Endothelial cell (in vitro differentiated cells): ENCODE data around the gene THRB. TPM values are rescaled to one million over a fixed set of nuclear protein-coding genes. Genes with fewer than 3 reads are reported as not detected.

ENCODE experiments used
- DNase-seq: peaks from one replicate; pipeline ENCODE4 v3.0.0; 2021; ENCODE audit warnings: low spot score
- H3K27ac Mint-ChIP-seq: one replicate; pipeline ENCODE4 v1.8.0; 2021; ENCODE audit warnings: mixed read lengths, inconsistent platforms; ENCODE audit not compliant: unreplicated experiment
- H3K27me3 Mint-ChIP-seq: one replicate; pipeline ENCODE4 v1.8.0; 2021; ENCODE audit warnings: mild to moderate bottlenecking, moderate library complexity, mixed read lengths, inconsistent platforms; ENCODE audit not compliant: unreplicated experiment
- H3K36me3 Mint-ChIP-seq: one replicate; pipeline ENCODE4 v1.8.0; 2021; ENCODE audit warnings: mild to moderate bottlenecking, low read depth, mixed read lengths, inconsistent platforms; ENCODE audit not compliant: unreplicated experiment
- H3K4me1 Mint-ChIP-seq: one replicate; pipeline ENCODE4 v1.8.0; 2021; ENCODE audit warnings: mild to moderate bottlenecking, mixed read lengths, inconsistent platforms; ENCODE audit not compliant: unreplicated experiment
- H3K4me3 Mint-ChIP-seq: one replicate; pipeline ENCODE4 v1.8.0; 2021; ENCODE audit warnings: mild to moderate bottlenecking, mixed read lengths, inconsistent platforms; ENCODE audit not compliant: unreplicated experiment
- H3K9me3 Mint-ChIP-seq: one replicate; pipeline ENCODE4 v1.8.0; 2021; ENCODE audit warnings: mixed read lengths, inconsistent platforms; ENCODE audit not compliant: unreplicated experiment
- total RNA-seq: library from RNA; stranded (reverse); fragmentation: NEBNext Ultra II Directional; extraction: Animal tissue kit (Norgen Biotek cat#: 25700); gene quantifications from one replicate; pipeline ENCODE4 v1.2.1, GENCODE V29; 2021; ENCODE audit not compliant: unreplicated experiment
- TF ChIP-seq, protein P1 (sequence below): fragments of 200-600 bp; sonication (generic); IDR thresholded peaks from one replicate; pipeline ENCODE4 v1.5.0; 2021; ENCODE audit warnings: antibody characterized with exemption; ENCODE audit not compliant: unreplicated experiment

THRB gene
- total RNA-seq, 1 donor from 2014 or later: 0.38 TPM

DNA sequence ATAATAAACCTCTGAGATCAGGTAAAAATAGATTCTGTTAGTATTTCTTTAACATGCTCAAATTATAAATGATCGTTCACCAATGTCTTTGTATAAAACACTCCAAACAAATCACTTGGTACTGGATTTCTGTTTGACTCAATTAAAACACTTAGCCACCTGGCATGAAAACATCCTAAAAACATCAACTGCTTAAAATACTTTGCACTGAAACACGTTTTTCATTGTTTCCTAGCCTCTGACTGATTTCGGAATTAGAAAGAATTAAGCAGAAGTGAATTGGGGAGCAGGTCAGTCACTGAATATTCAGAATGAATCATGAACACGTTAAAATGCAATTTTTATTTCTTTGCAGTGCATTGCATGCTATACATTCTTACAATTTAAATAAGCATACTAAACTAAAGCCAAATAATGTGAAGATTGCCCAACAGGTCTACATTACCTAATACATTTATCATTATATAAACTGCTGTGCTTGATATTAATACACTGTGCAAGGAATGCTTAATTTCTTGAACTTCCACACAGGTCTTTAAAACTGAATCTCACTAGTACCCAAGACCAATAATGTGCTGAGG, 1.6 kb downstream of the THRB start:
- Mint-ChIP-seq H3K4me1 (peaks cover 3% of the 10 kb centered on the region), H3K27ac (no peak overlapping the region), H3K4me3 (no peak overlapping the region), H3K9me3 (no peaks in the 10 kb centered on the region), H3K27me3 (peaks cover 10% of the 10 kb centered on the region), H3K36me3 (no peaks in the 10 kb centered on the region)
- TF ChIP-seq, protein P1, sequence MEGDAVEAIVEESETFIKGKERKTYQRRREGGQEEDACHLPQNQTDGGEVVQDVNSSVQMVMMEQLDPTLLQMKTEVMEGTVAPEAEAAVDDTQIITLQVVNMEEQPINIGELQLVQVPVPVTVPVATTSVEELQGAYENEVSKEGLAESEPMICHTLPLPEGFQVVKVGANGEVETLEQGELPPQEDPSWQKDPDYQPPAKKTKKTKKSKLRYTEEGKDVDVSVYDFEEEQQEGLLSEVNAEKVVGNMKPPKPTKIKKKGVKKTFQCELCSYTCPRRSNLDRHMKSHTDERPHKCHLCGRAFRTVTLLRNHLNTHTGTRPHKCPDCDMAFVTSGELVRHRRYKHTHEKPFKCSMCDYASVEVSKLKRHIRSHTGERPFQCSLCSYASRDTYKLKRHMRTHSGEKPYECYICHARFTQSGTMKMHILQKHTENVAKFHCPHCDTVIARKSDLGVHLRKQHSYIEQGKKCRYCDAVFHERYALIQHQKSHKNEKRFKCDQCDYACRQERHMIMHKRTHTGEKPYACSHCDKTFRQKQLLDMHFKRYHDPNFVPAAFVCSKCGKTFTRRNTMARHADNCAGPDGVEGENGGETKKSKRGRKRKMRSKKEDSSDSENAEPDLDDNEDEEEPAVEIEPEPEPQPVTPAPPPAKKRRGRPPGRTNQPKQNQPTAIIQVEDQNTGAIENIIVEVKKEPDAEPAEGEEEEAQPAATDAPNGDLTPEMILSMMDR: no peak
- no peak for DNase-seq

- peaks cover 3% of the 10 kb centered on the region for H3K4me1 Mint-ChIP-seq
- no peak overlapping the region for H3K27ac Mint-ChIP-seq
- DNase-seq: no peak
- peaks cover 7% of the 10 kb centered on the region for H3K27me3 Mint-ChIP-seq
- no peaks in the 10 kb centered on the region for H3K9me3 Mint-ChIP-seq
- H3K4me3 Mint-ChIP-seq: no peak overlapping the region
- TF ChIP-seq, protein P1: no peak
- H3K36me3 Mint-ChIP-seq: no peaks in the 10 kb centered on the region
Measured at GRCh38 chr3:24490151-24490550, 4.5 kb downstream of the THRB start.

DNA sequence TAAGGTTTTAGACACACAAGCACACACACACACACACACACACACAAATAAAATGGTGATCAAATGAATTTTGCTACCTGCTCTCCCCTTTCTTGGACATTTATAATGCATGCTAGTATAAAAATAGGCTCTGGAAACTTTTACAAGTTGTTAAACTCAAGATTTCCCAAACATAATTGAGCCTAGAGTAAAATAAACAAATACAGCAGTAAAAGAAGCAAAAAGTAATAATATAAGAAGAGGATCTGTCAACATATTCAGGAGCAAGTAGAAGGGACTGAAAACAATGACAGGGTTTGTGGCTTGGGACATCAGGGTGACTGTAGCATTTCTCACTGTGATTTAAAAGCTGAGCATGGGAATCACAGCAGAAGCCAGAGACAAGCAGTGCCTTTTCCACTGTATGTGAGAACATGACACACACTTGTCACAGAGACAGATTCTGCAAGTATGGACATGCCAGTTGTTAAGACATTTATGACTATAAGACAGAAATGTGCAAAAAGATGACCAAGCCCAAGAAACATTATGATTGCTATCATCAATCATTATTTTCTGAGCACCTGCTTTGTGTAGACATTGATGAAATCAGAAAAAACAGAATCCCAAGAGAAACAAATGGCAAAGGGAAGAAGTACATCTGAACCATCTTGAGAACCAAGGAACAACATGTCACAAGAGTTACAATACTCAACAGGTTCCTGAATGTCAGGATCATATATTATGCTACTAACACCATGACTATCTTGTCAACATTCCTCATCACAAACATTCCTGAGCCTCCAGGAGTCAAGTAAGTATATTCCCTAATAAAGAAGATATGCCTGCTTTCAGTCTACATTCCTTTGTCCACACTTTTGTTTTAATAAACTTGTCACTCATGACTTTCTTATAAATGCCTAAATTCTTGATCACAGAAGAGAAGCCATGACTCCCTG, 7.1 kb downstream of the THRB start:
- TF ChIP-seq, protein P1: no peak
- Mint-ChIP-seq H3K4me3 (no peak overlapping the region), H3K36me3 (no peaks in the 10 kb centered on the region), H3K27me3 (no peaks in the 10 kb centered on the region), H3K9me3 (no peaks in the 10 kb centered on the region), H3K27ac (no peak overlapping the region), H3K4me1 (no peaks in the 10 kb centered on the region)
- no peak for DNase-seq

GRCh38 chr3:24485511-24485910, 9.1 kb downstream of the THRB start:
- H3K4me1 Mint-ChIP-seq: no peaks in the 10 kb centered on the region
- H3K27me3 Mint-ChIP-seq: peaks cover 2% of the 10 kb centered on the region
- no peaks in the 10 kb centered on the region for H3K9me3 Mint-ChIP-seq
- TF ChIP-seq, protein P1: no peak
- H3K36me3 Mint-ChIP-seq: no peaks in the 10 kb centered on the region
- H3K4me3 Mint-ChIP-seq: no peak overlapping the region
- no peak overlapping the region for H3K27ac Mint-ChIP-seq
- DNase-seq: no peak

GRCh38 chr3:24483873-24484272, 10.8 kb downstream of the THRB start:
- no peak overlapping the region for H3K4me3 Mint-ChIP-seq
- TF ChIP-seq, protein P1: no peak
- no peak for DNase-seq
- no peak overlapping the region for H3K27ac Mint-ChIP-seq
- no peaks in the 10 kb centered on the region for H3K9me3 Mint-ChIP-seq
- H3K36me3 Mint-ChIP-seq: no peaks in the 10 kb centered on the region
- no peaks in the 10 kb centered on the region for H3K4me1 Mint-ChIP-seq
- H3K27me3 Mint-ChIP-seq: peaks cover 2% of the 10 kb centered on the region
